GM12878 (cell line): ENCODE data around the gene ASB3.

Source experiments
- CBFB ChIP-seq: IDR thresholded peaks from 2 replicates; pipeline ENCODE4 v1.6.1; 2016; ENCODE audit warnings: antibody characterized with exemption, low read depth
- CHD1 ChIP-seq: IDR thresholded peaks from 2 replicates; pipeline ENCODE4 v1.6.1; 2012; ENCODE audit warnings: low read depth, low read length, improper control_type of control experiment
- EZH2 ChIP-seq: IDR thresholded peaks from 2 replicates; pipeline ENCODE4 v1.6.1; 2012; ENCODE audit warnings: low read depth, mild to moderate bottlenecking, control low read depth, inconsistent platforms, low read length, borderline replicate concordance; ENCODE audit not compliant: control insufficient read depth
- FOS ChIP-seq: IDR thresholded peaks from 3 replicates; pipeline ENCODE4 v1.6.1; 2011; ENCODE audit warnings: borderline replicate concordance; ENCODE audit not compliant: insufficient read length; ENCODE audit errors: extremely low read depth
- POLR2A ChIP-seq: IDR thresholded peaks from 2 replicates; pipeline ENCODE4 v1.6.1; 2011; ENCODE audit warnings: low read depth, mild to moderate bottlenecking, low read length
- RFX5 ChIP-seq: IDR thresholded peaks from 2 replicates; pipeline ENCODE4 v1.6.1; 2011; ENCODE audit warnings: low read depth, low read length, improper control_type of control experiment
- TF ChIP-seq, protein P1 (sequence below), 3 experiments: IDR thresholded peaks in 2 of 3; conservative IDR thresholded peaks in 1 of 3; 2 replicates each; pipeline ENCODE4 v1.5.1; 2011; ENCODE audit warnings: low read depth in 3 of 3, low read length in 3 of 3, mild to moderate bottlenecking in 3 of 3, control low read depth in 2 of 3, moderate library complexity in 2 of 3, inconsistent platforms in 1 of 3, mixed read lengths in 1 of 3; ENCODE audit not compliant: control insufficient read depth in 2 of 3, insufficient read depth in 1 of 3; ENCODE audit errors: extremely low read depth in 1 of 3
- TF ChIP-seq, protein P2 (sequence below): IDR thresholded peaks from 2 replicates; pipeline ENCODE4 v1.6.1; 2012; ENCODE audit warnings: low read depth, low read length, improper control_type of control experiment
- TF ChIP-seq, protein P3 (sequence below): IDR thresholded peaks from 2 replicates; pipeline ENCODE4 v1.6.1; 2012; ENCODE audit warnings: improper control_type of control experiment, low read depth, low read length; ENCODE audit not compliant: insufficient replicate concordance
- TF ChIP-seq, protein P4 (sequence below): IDR thresholded peaks from 2 replicates; pipeline ENCODE4 v1.6.1; 2012; ENCODE audit warnings: low read length, inconsistent platforms

DNA sequence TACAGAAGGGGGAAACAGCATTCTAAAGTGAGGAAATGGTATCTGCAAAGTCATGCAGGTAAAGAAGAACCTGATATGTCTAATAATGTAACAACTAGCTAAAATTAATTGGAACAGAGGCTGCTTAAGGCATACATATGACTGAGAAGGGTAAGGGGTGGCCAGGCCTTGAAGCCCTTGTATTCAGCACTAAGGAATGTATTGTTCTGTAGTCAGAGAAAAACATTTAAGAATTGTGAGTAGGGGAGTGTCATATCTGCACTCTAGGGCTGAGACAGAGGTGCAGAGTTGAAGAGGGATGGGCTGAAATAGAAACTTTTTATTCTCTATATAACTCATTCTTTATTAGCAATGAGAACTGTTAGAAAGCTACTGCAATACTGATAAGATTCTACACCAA lies 164.6 kb downstream of the ASB3 start:
- TF ChIP-seq, protein P1, sequence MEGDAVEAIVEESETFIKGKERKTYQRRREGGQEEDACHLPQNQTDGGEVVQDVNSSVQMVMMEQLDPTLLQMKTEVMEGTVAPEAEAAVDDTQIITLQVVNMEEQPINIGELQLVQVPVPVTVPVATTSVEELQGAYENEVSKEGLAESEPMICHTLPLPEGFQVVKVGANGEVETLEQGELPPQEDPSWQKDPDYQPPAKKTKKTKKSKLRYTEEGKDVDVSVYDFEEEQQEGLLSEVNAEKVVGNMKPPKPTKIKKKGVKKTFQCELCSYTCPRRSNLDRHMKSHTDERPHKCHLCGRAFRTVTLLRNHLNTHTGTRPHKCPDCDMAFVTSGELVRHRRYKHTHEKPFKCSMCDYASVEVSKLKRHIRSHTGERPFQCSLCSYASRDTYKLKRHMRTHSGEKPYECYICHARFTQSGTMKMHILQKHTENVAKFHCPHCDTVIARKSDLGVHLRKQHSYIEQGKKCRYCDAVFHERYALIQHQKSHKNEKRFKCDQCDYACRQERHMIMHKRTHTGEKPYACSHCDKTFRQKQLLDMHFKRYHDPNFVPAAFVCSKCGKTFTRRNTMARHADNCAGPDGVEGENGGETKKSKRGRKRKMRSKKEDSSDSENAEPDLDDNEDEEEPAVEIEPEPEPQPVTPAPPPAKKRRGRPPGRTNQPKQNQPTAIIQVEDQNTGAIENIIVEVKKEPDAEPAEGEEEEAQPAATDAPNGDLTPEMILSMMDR (IDR thresholded peaks at IDR 0.05 in 2 of 3, conservative IDR thresholded peaks at IDR 0.05 in 1 of 3; ENCODE audit: control insufficient read depth in 2 of 3, extremely low read depth in 1 of 3, insufficient read depth in 1 of 3, low read depth in 3 of 3, low read length in 3 of 3), result no peak
- TF ChIP-seq, protein P2, sequence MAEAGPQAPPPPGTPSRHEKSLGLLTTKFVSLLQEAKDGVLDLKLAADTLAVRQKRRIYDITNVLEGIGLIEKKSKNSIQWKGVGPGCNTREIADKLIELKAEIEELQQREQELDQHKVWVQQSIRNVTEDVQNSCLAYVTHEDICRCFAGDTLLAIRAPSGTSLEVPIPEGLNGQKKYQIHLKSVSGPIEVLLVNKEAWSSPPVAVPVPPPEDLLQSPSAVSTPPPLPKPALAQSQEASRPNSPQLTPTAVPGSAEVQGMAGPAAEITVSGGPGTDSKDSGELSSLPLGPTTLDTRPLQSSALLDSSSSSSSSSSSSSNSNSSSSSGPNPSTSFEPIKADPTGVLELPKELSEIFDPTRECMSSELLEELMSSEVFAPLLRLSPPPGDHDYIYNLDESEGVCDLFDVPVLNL, result no peak
- TF ChIP-seq, protein P3, sequence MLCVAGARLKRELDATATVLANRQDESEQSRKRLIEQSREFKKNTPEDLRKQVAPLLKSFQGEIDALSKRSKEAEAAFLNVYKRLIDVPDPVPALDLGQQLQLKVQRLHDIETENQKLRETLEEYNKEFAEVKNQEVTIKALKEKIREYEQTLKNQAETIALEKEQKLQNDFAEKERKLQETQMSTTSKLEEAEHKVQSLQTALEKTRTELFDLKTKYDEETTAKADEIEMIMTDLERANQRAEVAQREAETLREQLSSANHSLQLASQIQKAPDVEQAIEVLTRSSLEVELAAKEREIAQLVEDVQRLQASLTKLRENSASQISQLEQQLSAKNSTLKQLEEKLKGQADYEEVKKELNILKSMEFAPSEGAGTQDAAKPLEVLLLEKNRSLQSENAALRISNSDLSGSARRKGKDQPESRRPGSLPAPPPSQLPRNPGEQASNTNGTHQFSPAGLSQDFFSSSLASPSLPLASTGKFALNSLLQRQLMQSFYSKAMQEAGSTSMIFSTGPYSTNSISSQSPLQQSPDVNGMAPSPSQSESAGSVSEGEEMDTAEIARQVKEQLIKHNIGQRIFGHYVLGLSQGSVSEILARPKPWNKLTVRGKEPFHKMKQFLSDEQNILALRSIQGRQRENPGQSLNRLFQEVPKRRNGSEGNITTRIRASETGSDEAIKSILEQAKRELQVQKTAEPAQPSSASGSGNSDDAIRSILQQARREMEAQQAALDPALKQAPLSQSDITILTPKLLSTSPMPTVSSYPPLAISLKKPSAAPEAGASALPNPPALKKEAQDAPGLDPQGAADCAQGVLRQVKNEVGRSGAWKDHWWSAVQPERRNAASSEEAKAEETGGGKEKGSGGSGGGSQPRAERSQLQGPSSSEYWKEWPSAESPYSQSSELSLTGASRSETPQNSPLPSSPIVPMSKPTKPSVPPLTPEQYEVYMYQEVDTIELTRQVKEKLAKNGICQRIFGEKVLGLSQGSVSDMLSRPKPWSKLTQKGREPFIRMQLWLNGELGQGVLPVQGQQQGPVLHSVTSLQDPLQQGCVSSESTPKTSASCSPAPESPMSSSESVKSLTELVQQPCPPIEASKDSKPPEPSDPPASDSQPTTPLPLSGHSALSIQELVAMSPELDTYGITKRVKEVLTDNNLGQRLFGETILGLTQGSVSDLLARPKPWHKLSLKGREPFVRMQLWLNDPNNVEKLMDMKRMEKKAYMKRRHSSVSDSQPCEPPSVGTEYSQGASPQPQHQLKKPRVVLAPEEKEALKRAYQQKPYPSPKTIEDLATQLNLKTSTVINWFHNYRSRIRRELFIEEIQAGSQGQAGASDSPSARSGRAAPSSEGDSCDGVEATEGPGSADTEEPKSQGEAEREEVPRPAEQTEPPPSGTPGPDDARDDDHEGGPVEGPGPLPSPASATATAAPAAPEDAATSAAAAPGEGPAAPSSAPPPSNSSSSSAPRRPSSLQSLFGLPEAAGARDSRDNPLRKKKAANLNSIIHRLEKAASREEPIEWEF, result no peak
- TF ChIP-seq CBFB (no peak), CHD1 (no peak), RFX5 (no peak), FOS (no peak), POLR2A (no peak), EZH2 (no peak)
- TF ChIP-seq, protein P4, sequence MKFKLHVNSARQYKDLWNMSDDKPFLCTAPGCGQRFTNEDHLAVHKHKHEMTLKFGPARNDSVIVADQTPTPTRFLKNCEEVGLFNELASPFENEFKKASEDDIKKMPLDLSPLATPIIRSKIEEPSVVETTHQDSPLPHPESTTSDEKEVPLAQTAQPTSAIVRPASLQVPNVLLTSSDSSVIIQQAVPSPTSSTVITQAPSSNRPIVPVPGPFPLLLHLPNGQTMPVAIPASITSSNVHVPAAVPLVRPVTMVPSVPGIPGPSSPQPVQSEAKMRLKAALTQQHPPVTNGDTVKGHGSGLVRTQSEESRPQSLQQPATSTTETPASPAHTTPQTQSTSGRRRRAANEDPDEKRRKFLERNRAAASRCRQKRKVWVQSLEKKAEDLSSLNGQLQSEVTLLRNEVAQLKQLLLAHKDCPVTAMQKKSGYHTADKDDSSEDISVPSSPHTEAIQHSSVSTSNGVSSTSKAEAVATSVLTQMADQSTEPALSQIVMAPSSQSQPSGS, result no peak
